B cell (primary cell): ENCODE measurements around the gene PXMP2. TPM values are rescaled to one million over a fixed set of nuclear protein-coding genes. Genes with fewer than 3 reads are reported as not detected.

ENCODE experiments used
- ATAC-seq: fragments of 200-7000 bp; cut with Tn5 transposase; one replicate; pipeline ENCODE4 v1.10.0; 2021; ENCODE audit warnings: low read depth, mild to moderate bottlenecking, moderate number of reproducible peaks, moderate library complexity
- CTCF ChIA-PET: fragments of 350-600 bp; sonication (Branson Sonifier 250); formaldehyde crosslinking; loops from one replicate; lab custom pipeline; 2021; ENCODE audit warnings: antibody characterized with exemption, inconsistent platforms; lab: Charles Lee
- POLR2A ChIA-PET: fragments of 350-600 bp; sonication (Branson Sonifier 250); formaldehyde crosslinking; loops from one replicate; lab custom pipeline; 2021; ENCODE audit warnings: antibody characterized with exemption; lab: Charles Lee
- DNase-seq: peaks from one replicate; pipeline ENCODE4 v3.0.0; 2013
- H2AFZ ChIP-seq: 2 replicates; pipeline ENCODE4 v1.6.1; 2012; ENCODE audit warnings: mild to moderate bottlenecking, low read depth, low read length; ENCODE audit not compliant: insufficient read depth, poor library complexity, severe bottlenecking
- H3K27ac ChIP-seq, 2 donors: 1 replicate in 1 of 2; 2 replicates in 1 of 2; pipeline ENCODE4 v1.5.1; 2012 to 2013; ENCODE audit warnings: low read length in 2 of 2, mild to moderate bottlenecking in 2 of 2, moderate library complexity in 1 of 2
- H3K27me3 ChIP-seq, 4 experiments: fragments of 200-600 bp in 1 of 4; sonication (generic) in 1 of 4; replicated peaks in 1 of 4; 1 replicate in 2 of 4; 2 replicates in 2 of 4; pipeline versions ENCODE4 v1.6.1 to v1.7.0; 2013 to 2016; ENCODE audit warnings: low read length in 3 of 4, mild to moderate bottlenecking in 2 of 4, mixed read lengths in 1 of 4, moderate library complexity in 1 of 4; ENCODE audit not compliant: insufficient read depth in 4 of 4, control insufficient read depth in 3 of 4; ENCODE audit errors: control extremely low read depth in 1 of 4
- H3K36me3 ChIP-seq, 2 experiments: replicated peaks in 1 of 2; 1 replicate in 1 of 2; 2 replicates in 1 of 2; pipeline versions ENCODE4 v1.6.1 to v1.7.1; 2013; ENCODE audit warnings: low read length in 1 of 2; ENCODE audit not compliant: insufficient read depth in 2 of 2, control insufficient read depth in 1 of 2; ENCODE audit errors: control extremely low read depth in 1 of 2, extremely low read depth in 1 of 2
- H3K4me1 ChIP-seq, 2 donors: fragments of 200-600 bp in 1 of 2; sonication (generic) in 1 of 2; 1 replicate in 1 of 2; 2 replicates in 1 of 2; pipeline versions ENCODE4 v1.5.1 to v1.6.1; 2013 to 2017; ENCODE audit warnings: low read length in 2 of 2; ENCODE audit not compliant: control insufficient read depth in 2 of 2, insufficient read depth in 2 of 2
- H3K4me2 ChIP-seq: replicated peaks from 2 replicates; pipeline ENCODE3; 2012; ENCODE audit warnings: mild to moderate bottlenecking, low read depth, low read length; ENCODE audit not compliant: poor library complexity, severe bottlenecking
- H3K4me3 ChIP-seq, 5 experiments: fragments of 200-600 bp in 1 of 5; sonication (generic) in 1 of 5; 1 replicate in 3 of 5; 2 replicates in 2 of 5; pipeline versions ENCODE4 v1.5.1 to v1.7.0; 2011 to 2016; ENCODE audit warnings: low read length in 4 of 5, mild to moderate bottlenecking in 4 of 5, low read depth in 2 of 5, control low read depth in 1 of 5, moderate library complexity in 1 of 5; ENCODE audit not compliant: insufficient read depth in 1 of 5; ENCODE audit errors: control extremely low read depth in 1 of 5, extremely low read depth in 1 of 5
- H3K79me2 ChIP-seq: fragments of 200-600 bp; sonication (generic); one replicate; pipeline ENCODE4 v1.6.0; 2016; ENCODE audit warnings: low read length; ENCODE audit not compliant: control insufficient read depth, insufficient read depth
- H3K9ac ChIP-seq: fragments of 200-600 bp; sonication (generic); 2 replicates; pipeline ENCODE4 v1.6.1; 2017; ENCODE audit warnings: mild to moderate bottlenecking, low read length, moderate library complexity
- H3K9me3 ChIP-seq, 3 donors: one replicate each; pipeline versions ENCODE4 v1.6.1 to v1.7.1; 2013; ENCODE audit warnings: low read length in 2 of 3; ENCODE audit not compliant: control insufficient read depth in 2 of 3, insufficient read depth in 1 of 3; ENCODE audit errors: control extremely low read depth in 1 of 3
- H4K20me1 ChIP-seq: 2 replicates; pipeline ENCODE4 v1.6.0; 2012; ENCODE audit warnings: mild to moderate bottlenecking, low read length; ENCODE audit not compliant: insufficient read depth, control insufficient read depth, poor library complexity, severe bottlenecking
- H3K27ac Mint-ChIP-seq: one replicate; pipeline ENCODE4 v1.8.0; 2021; ENCODE audit warnings: mixed read lengths
- H3K27me3 Mint-ChIP-seq: one replicate; pipeline ENCODE4 v1.8.0; 2021; ENCODE audit warnings: mixed read lengths
- H3K4me1 Mint-ChIP-seq: one replicate; pipeline ENCODE4 v1.8.0; 2021; ENCODE audit warnings: mixed read lengths
- H3K4me3 Mint-ChIP-seq: one replicate; pipeline ENCODE4 v1.8.0; 2021; ENCODE audit warnings: mixed read lengths
- H3K9me3 Mint-ChIP-seq: one replicate; pipeline ENCODE4 v1.8.0; 2022; ENCODE audit warnings: mixed read lengths; ENCODE audit not compliant: insufficient read depth
- CTCF ChIP-seq: fragments of 200-600 bp; IDR thresholded peaks from one replicate; pipeline ENCODE4 v1.8.0; 2022; ENCODE audit warnings: antibody characterized with exemption, mild to moderate bottlenecking
- EZH2 ChIP-seq: IDR thresholded peaks from 2 replicates; pipeline ENCODE4 v1.6.1; 2012; ENCODE audit warnings: borderline replicate concordance, low read depth, mild to moderate bottlenecking, moderate library complexity, low read length; ENCODE audit not compliant: insufficient read depth, poor library complexity, severe bottlenecking
- WGBS: methylation state at CpG from one replicate; pipeline ENCODE4 v1.1.5; 2013; ENCODE audit warnings: missing lambda C conversion rate; ENCODE audit not compliant: insufficient coverage; 5-methylcytosine and 5-hydroxymethylcytosine counted together
- intact Hi-C: fragments of 100-400 bp; cut with micrococcal nuclease; formaldehyde crosslinking; loops from one replicate; pipeline ENCODE4 v1.10.0; 2022
- polyA plus RNA-seq: library from polyadenylated mRNA; depleted of rRNA; stranded (reverse); fragments of >200 nt; gene quantifications from 2 replicates; pipeline ENCODE4 v1.2.3, GENCODE V29; 2012
- total RNA-seq, 2 donors: library from RNA; stranded (reverse); fragments of 120-200 nt in 1 of 2; gene quantifications; 1 replicate in 1 of 2; 2 replicates in 1 of 2; pipeline versions ENCODE4 v1.2.3 to v1.2.4, GENCODE V29; 2013 to 2022

The PXMP2 gene
- total and polyA plus RNA-seq, 2 donors (not counting 1 experiment from before 2014, with no cell fraction given) = 4.3 to 10.2 TPM

- ChIA-PET CTCF (no interaction called here), POLR2A (no interaction called here)
- WGBS = 91% methylated on average over 9 of the region's 12 CpGs
- Mint-ChIP-seq H3K27ac (no peak overlapping the region), H3K4me1 (no peaks in the 10 kb centered on the region), H3K9me3 (no peaks in the 10 kb centered on the region), H3K4me3 (no peak overlapping the region), H3K27me3 (no peaks in the 10 kb centered on the region)
- TF ChIP-seq EZH2 = no peak
- TF ChIP-seq CTCF = no peak
- no peaks in the 10 kb centered on the region for H3K9me3 ChIP-seq
- ATAC-seq (no peak), DNase-seq (no peak)
- intact Hi-C loops = no loop called here
- H3K27me3 ChIP-seq = no peaks in the 10 kb centered on the region
- no peaks in the 10 kb centered on the region for H4K20me1 ChIP-seq
- no peak overlapping the region for H2AFZ ChIP-seq
- no peak overlapping the region for H3K4me3 ChIP-seq
- no peaks in the 10 kb centered on the region for H3K4me1 ChIP-seq
- H3K9ac ChIP-seq = no peak overlapping the region
- no peak overlapping the region for H3K27ac ChIP-seq
- H3K4me2 ChIP-seq = no peak overlapping the region
- H3K36me3 ChIP-seq = peaks cover 0 to 44% of the 10 kb centered on the region in 2 experiments
- no peaks in the 10 kb centered on the region for H3K79me2 ChIP-seq
These were observed 14.7 kb upstream of the PXMP2 start for GRCh38 chr12:132672678-132673077.

- ChIA-PET POLR2A (no interaction called here), CTCF (no interaction called here)
- H3K79me2 ChIP-seq = no peaks in the 10 kb centered on the region
- Mint-ChIP-seq H3K27ac (no peak overlapping the region), H3K9me3 (no peaks in the 10 kb centered on the region), H3K4me1 (no peaks in the 10 kb centered on the region), H3K27me3 (no peaks in the 10 kb centered on the region), H3K4me3 (no peak overlapping the region)
- no peak for TF ChIP-seq EZH2
- TF ChIP-seq CTCF = no peak
- WGBS = 93% methylated on average over 23 of the region's 27 CpGs
- DNase-seq = no peak
- H3K36me3 ChIP-seq = peaks cover 0 to 38% of the 10 kb centered on the region in 2 experiments
- H3K9me3 ChIP-seq = no peaks in the 10 kb centered on the region
- H3K27me3 ChIP-seq = no peaks in the 10 kb centered on the region
- intact Hi-C loops = no loop called here
- no peak overlapping the region for H3K9ac ChIP-seq
- H3K4me2 ChIP-seq = no peak overlapping the region
- H3K4me1 ChIP-seq = no peaks in the 10 kb centered on the region
- no peak for ATAC-seq
- no peak overlapping the region for H2AFZ ChIP-seq
- H3K27ac ChIP-seq = no peak overlapping the region
- no peak overlapping the region for H3K4me3 ChIP-seq
- no peaks in the 10 kb centered on the region for H4K20me1 ChIP-seq
These were observed 13.9 kb upstream of the PXMP2 start for GRCh38 chr12:132673288-132674179.
